GM12892 (cell line): ENCODE measurements around the gene C1QL1.

Source experiments
- POLR2A ChIP-seq: IDR thresholded peaks from 2 replicates; pipeline ENCODE4 v1.6.1; 2011; ENCODE audit warnings: low read depth, low read length, control low read depth
- POLR2AphosphoS5 ChIP-seq: IDR thresholded peaks from 2 replicates; pipeline ENCODE4 v1.6.1; 2011; ENCODE audit warnings: low read depth, low read length, control low read depth
- TAF1 ChIP-seq: IDR thresholded peaks from 2 replicates; pipeline ENCODE4 v1.6.1; 2011; ENCODE audit warnings: low read depth, mild to moderate bottlenecking, control low read depth, low read length, borderline replicate concordance

- TF ChIP-seq POLR2AphosphoS5 (no peak), POLR2A (no peak), TAF1 (no peak)
Measured at GRCh38 chr17:45001310-45001709, 33.2 kb upstream of the C1QL1 start.
